Prostate gland (tissue), 2 donors: ENCODE results near the gene RPS8. TPM values are rescaled to one million over a fixed set of nuclear protein-coding genes. Genes with fewer than 3 reads are reported as not detected.

Experiments used
- DNase-seq: peaks from one replicate; pipeline ENCODE4 v3.0.0-alpha.2; 2019; ENCODE audit warnings: low spot score
- H3K27ac ChIP-seq, 2 donors: fragments of 200-600 bp; sonication (generic); 2 replicates each; pipeline ENCODE4 v1.5.1; 2017 to 2019
- H3K27me3 ChIP-seq: fragments of 200-600 bp; sonication (generic); replicated peaks from 2 replicates; pipeline ENCODE4 v1.5.1; 2019; ENCODE audit not compliant: insufficient read depth
- H3K36me3 ChIP-seq, 2 donors: fragments of 200-600 bp; sonication (generic); 1 replicate in 1 of 2; 2 replicates in 1 of 2; pipeline versions ENCODE4 v1.5.1 to v1.8.1; 2017 to 2019
- H3K4me1 ChIP-seq: fragments of 200-600 bp; sonication (generic); replicated peaks from 2 replicates; pipeline ENCODE4 v1.5.1; 2019
- H3K4me3 ChIP-seq, 2 donors: fragments of 200-600 bp; sonication (generic); 2 replicates each; pipeline ENCODE4 v1.5.1; 2017 to 2019
- H3K9me3 ChIP-seq: fragments of 200-600 bp; sonication (generic); 2 replicates; pipeline ENCODE4 v1.5.1; 2017
- POLR2A ChIP-seq: fragments of 450-650 bp; IDR thresholded peaks from one replicate; pipeline ENCODE4 v1.6.1; 2016; ENCODE audit warnings: antibody characterized with exemption, mild to moderate bottlenecking
- POLR2AphosphoS5 ChIP-seq: sonication (generic); formaldehyde crosslinking; IDR thresholded peaks from one replicate; pipeline ENCODE4 v1.6.1; 2017; ENCODE audit warnings: antibody characterized with exemption
- WGBS: methylation state at CpG from one replicate; pipeline ENCODE4 v1.1.5; 2018; 5-methylcytosine and 5-hydroxymethylcytosine counted together
- intact Hi-C: fragments of 100-400 bp; cut with DNase I; formaldehyde crosslinking; loops from one replicate; pipeline ENCODE4 v1.14.2; 2022
- total RNA-seq, 2 donors: library from RNA; depleted of rRNA; stranded (reverse); fragments of >200 nt; gene quantifications; one replicate each; pipeline ENCODE4 v1.1.0, GENCODE V29; 2016
- TF ChIP-seq, protein P1 (sequence below), 4 experiments: fragments of 200-600 bp in 2 of 4; fragments of 450-650 bp in 2 of 4; sonication (generic) in 2 of 4; IDR thresholded peaks; 1 replicate in 3 of 4; 2 replicates in 1 of 4; pipeline ENCODE4 v1.5.1; 2016 to 2019; ENCODE audit warnings: antibody characterized with exemption in 4 of 4, mild to moderate bottlenecking in 2 of 4, moderate library complexity in 2 of 4

Gene RPS8
- total RNA-seq, 2 donors from 2014 or later, result 1,669 to 3,439 TPM

DNA sequence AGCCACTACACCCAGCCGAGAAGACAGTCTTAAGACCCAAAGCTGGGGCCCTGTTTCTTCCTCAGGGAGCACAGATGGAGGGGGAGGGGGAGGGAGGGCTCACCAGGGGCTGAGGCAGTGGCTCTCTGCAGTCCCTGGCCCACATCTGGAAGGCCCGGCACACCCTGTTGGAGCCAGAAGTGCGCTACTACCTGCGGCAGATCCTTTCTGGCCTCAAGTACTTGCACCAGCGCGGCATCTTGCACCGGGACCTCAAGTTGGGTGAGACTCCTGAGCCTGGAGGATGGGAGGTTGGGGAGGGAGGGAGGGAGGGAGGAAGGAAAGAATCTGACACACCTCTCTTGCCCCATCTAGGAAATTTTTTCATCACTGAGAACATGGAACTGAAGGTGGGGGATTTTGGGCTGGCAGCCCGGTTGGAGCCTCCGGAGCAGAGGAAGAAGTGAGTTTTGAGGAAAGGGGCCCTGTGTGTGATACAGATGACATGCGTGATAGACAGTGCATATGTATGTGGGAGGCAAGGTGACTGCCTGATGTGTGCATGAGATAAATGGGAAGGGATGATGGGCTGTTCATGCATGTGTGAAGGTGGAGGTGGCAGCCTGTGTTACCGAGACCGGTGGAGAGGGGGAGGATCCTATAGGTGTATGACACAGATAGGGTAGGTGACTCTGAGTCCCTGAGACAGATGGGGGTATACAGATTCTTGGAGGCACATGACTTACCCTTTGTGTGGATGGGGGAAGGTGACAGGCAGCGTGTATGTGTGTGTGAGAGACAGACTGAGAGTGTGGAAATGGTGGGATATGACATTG, 26.4 kb downstream of the RPS8 start:
- Histone ChIP-seq H3K9me3 (no peaks in the 10 kb centered on the region), H3K4me1 (no peaks in the 10 kb centered on the region), H3K27me3 (no peaks in the 10 kb centered on the region), H3K4me3 (no peak overlapping the region), H3K36me3 (no peaks in the 10 kb centered on the region), H3K27ac (no peak overlapping the region)
- intact Hi-C loops, result no loop called here
- TF ChIP-seq POLR2A (no peak), POLR2AphosphoS5 (no peak)
- TF ChIP-seq, protein P1, sequence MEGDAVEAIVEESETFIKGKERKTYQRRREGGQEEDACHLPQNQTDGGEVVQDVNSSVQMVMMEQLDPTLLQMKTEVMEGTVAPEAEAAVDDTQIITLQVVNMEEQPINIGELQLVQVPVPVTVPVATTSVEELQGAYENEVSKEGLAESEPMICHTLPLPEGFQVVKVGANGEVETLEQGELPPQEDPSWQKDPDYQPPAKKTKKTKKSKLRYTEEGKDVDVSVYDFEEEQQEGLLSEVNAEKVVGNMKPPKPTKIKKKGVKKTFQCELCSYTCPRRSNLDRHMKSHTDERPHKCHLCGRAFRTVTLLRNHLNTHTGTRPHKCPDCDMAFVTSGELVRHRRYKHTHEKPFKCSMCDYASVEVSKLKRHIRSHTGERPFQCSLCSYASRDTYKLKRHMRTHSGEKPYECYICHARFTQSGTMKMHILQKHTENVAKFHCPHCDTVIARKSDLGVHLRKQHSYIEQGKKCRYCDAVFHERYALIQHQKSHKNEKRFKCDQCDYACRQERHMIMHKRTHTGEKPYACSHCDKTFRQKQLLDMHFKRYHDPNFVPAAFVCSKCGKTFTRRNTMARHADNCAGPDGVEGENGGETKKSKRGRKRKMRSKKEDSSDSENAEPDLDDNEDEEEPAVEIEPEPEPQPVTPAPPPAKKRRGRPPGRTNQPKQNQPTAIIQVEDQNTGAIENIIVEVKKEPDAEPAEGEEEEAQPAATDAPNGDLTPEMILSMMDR (IDR thresholded peaks at IDR 0.05), result no peak
- DNase-seq, result no peak
- 80% methylated on average over 13 of the region's 13 CpGs for WGBS

DNA sequence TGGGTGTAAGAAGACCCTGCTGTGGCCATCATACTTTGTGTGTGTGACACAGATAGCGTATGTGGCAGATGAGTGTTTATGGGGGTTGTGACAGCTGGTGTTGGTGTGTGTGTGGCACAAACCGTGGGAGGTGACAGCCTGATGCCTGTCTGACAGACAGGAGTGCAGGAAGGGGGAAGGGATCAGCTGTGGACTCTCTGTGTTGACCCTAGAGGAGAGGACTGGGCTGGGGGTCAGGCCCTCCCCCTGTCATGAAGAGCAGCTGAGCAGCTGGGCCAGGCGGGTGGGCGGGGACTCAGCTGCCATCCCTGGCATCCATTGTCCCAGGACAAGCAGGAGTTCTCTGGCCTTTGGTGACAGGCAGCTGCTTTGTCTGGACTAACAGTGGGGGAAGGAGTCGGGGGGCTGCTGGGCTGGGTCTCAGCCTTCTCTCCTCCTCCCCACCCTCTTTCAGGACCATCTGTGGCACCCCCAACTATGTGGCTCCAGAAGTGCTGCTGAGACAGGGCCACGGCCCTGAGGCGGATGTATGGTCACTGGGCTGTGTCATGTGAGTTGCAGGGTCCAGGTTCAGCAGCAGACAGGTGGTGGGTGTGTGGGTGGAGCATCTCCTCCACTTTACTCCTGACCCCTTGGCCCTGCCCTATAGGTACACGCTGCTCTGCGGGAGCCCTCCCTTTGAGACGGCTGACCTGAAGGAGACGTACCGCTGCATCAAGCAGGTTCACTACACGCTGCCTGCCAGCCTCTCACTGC, 27.1 kb downstream of the RPS8 start:
- no peak for DNase-seq
- Histone ChIP-seq H3K4me1 (no peaks in the 10 kb centered on the region), H3K4me3 (no peak overlapping the region), H3K27me3 (no peaks in the 10 kb centered on the region), H3K9me3 (no peaks in the 10 kb centered on the region), H3K36me3 (no peaks in the 10 kb centered on the region), H3K27ac (no peak overlapping the region)
- WGBS, result 90% methylated on average over 13 of the region's 13 CpGs
- TF ChIP-seq POLR2AphosphoS5, result no peak
- TF ChIP-seq, protein P1 (IDR thresholded peaks at IDR 0.05), result no peak
- TF ChIP-seq POLR2A, result no peak
- intact Hi-C loops, result no loop called here

DNA sequence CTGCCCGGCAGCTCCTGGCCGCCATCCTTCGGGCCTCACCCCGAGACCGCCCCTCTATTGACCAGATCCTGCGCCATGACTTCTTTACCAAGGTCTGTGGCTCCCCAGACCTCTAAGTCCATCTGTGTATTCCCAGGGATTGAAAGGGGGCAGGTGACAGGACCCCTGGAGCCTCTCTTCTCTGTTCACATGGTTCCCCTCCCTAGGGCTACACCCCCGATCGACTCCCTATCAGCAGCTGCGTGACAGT, 27.6 kb downstream of the RPS8 start:
- no peaks in the 10 kb centered on the region for H3K36me3 ChIP-seq
- DNase-seq, result no peak
- H3K4me3 ChIP-seq, result no peak overlapping the region
- TF ChIP-seq POLR2A, result no peak
- TF ChIP-seq, protein P1 (IDR thresholded peaks at IDR 0.05), result no peak
- TF ChIP-seq POLR2AphosphoS5, result no peak
- intact Hi-C loops, result no loop called here
- H3K9me3 ChIP-seq, result no peaks in the 10 kb centered on the region
- no peaks in the 10 kb centered on the region for H3K27me3 ChIP-seq
- WGBS, result 91% methylated on average over 9 of the region's 9 CpGs
- H3K27ac ChIP-seq, result no peak overlapping the region
- peaks cover 2% of the 10 kb centered on the region for H3K4me1 ChIP-seq

DNA sequence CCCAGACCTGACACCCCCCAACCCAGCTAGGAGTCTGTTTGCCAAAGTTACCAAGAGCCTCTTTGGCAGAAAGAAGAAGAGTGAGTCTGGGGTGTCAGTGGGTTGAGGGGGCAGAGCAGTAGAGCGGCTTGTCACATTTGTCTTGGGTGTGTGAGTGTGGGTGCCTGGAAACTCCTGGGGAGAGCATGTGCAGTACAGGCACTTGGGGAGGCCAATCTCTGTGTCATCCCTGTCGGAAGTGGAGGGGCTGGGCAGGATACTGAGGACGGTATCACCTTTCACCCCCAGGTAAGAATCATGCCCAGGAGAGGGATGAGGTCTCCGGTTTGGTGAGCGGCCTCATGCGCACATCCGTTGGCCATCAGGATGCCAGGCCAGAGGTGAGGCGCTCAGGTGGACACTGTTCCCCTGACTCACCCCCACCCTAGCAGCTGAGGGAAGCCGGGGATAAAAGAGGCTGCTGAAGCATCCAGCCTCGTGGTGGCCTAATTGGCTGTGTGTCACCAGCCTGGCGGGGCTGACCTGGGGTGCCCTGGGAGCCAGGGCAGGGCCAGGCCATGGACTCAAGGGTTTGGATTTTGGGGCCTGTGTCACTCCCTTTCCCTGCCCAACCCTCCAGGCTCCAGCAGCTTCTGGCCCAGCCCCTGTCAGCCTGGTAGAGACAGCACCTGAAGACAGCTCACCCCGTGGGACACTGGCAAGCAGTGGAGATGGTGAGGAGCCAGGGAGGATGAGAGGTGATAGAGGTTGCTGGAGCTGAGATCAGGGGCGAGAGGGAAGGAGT, 28.2 kb downstream of the RPS8 start:
- H3K27me3 ChIP-seq, result no peaks in the 10 kb centered on the region
- H3K27ac ChIP-seq, result no peak overlapping the region
- H3K4me3 ChIP-seq, result no peak overlapping the region
- DNase-seq, result no peak
- H3K4me1 ChIP-seq, result peaks cover 5% of the 10 kb centered on the region
- intact Hi-C loops, result no loop called here
- H3K9me3 ChIP-seq, result no peaks in the 10 kb centered on the region
- no peaks in the 10 kb centered on the region for H3K36me3 ChIP-seq
- 94% methylated on average over 12 of the region's 13 CpGs for WGBS
- no peak for TF ChIP-seq POLR2AphosphoS5
- no peak for TF ChIP-seq POLR2A
- TF ChIP-seq, protein P1 (IDR thresholded peaks at IDR 0.05), result no peak
